IMR-90 (cell line): Measurements from ENCODE around the gene IFNA17. TPM values are rescaled to one million over a fixed set of nuclear protein-coding genes. Genes with fewer than 3 reads are reported as not detected.

Experiments
- ATAC-seq: fragments of 200-7000 bp; cut with Tn5 transposase; 2 replicates; pipeline ENCODE4 v1.9.1; 2020; ENCODE audit warnings: low read depth, mild to moderate bottlenecking, moderate library complexity
- Bru-seq: library from RNA; stranded (reverse); fragments of 400-500 nt; gene quantifications from one replicate; lab custom pipeline; 2021; lab: Mats Ljungman, UMichigan
- BruChase-seq, 2 experiments: library from RNA; stranded (reverse); fragments of 400-500 nt; gene quantifications; one replicate each; lab custom pipeline; 2021; lab: Mats Ljungman, UMichigan
- BruUV-seq: library from RNA; stranded (reverse); fragments of 400-500 nt; replicated peaks from 2 replicates; lab custom pipeline; 2021; lab: Mats Ljungman, UMichigan
- CTCF ChIA-PET: fragments of 300-600 bp; formaldehyde crosslinking; extraction: SDS; loops from one replicate; lab custom pipeline; 2021; ENCODE audit warnings: antibody characterized with exemption; lab: Yijun Ruan, JAX
- POLR2A ChIA-PET: fragments of 300-600 bp; sonication (Branson Sonifier 250); formaldehyde crosslinking; loops from one replicate; lab custom pipeline; 2022; ENCODE audit warnings: antibody characterized with exemption; ENCODE audit not compliant: unreplicated experiment; lab: Charles Lee
- DNase-seq: peaks from one replicate; pipeline ENCODE4 v3.0.0; 2013
- H2AFZ ChIP-seq: replicated peaks from 2 replicates; pipeline ENCODE3; 2013; ENCODE audit warnings: low read length, mild to moderate bottlenecking; ENCODE audit not compliant: poor library complexity
- H2AK5ac ChIP-seq: 2 replicates; pipeline ENCODE4 v1.6.1; 2013; ENCODE audit warnings: low read depth, low read length, inconsistent platforms
- H2AK9ac ChIP-seq: replicated peaks from 2 replicates; pipeline ENCODE3; 2013; ENCODE audit warnings: mild to moderate bottlenecking, low read depth, low read length, moderate library complexity; ENCODE audit not compliant: poor library complexity
- H2BK120ac ChIP-seq: 2 replicates; pipeline ENCODE4 v1.6.1; 2013; ENCODE audit warnings: low read depth, low read length, inconsistent platforms
- H2BK15ac ChIP-seq: 3 replicates; pipeline ENCODE4 v1.6.1; 2013; ENCODE audit warnings: low read depth, low read length, inconsistent platforms
- H2BK20ac ChIP-seq: 2 replicates; pipeline ENCODE4 v1.6.1; 2013; ENCODE audit warnings: low read depth, mild to moderate bottlenecking, inconsistent platforms, low read length, moderate library complexity
- H2BK5ac ChIP-seq: 2 replicates; pipeline ENCODE4 v1.6.1; 2013; ENCODE audit warnings: mild to moderate bottlenecking, low read depth, low read length, inconsistent platforms; ENCODE audit not compliant: poor library complexity, severe bottlenecking
- H3K14ac ChIP-seq: replicated peaks from 2 replicates; pipeline ENCODE4 v1.6.1; 2013; ENCODE audit warnings: low read depth, low read length, inconsistent platforms
- H3K18ac ChIP-seq: 2 replicates; pipeline ENCODE4 v1.6.1; 2013; ENCODE audit warnings: low read depth, low read length, control low read depth
- H3K23ac ChIP-seq: 2 replicates; pipeline ENCODE4 v1.6.1; 2013; ENCODE audit warnings: low read depth, low read length, inconsistent platforms
- H3K27ac ChIP-seq: 2 replicates; pipeline ENCODE4 v1.5.1; 2013; ENCODE audit warnings: mild to moderate bottlenecking, control low read depth, low read length; ENCODE audit not compliant: insufficient read depth
- H3K27me3 ChIP-seq: 2 replicates; pipeline ENCODE4 v1.6.1; 2013; ENCODE audit warnings: low read length; ENCODE audit not compliant: control insufficient read depth, insufficient read depth
- H3K36me3 ChIP-seq: 2 replicates; pipeline ENCODE4 v1.6.1; 2013; ENCODE audit warnings: low read length, mixed read lengths; ENCODE audit not compliant: control insufficient read depth, insufficient read depth
- H3K4ac ChIP-seq: 2 replicates; pipeline ENCODE4 v1.6.1; 2013; ENCODE audit warnings: low read depth, low read length, inconsistent platforms
- H3K4me1 ChIP-seq: 2 replicates; pipeline ENCODE4 v1.6.1; 2013; ENCODE audit warnings: low read length, mixed read lengths; ENCODE audit not compliant: control insufficient read depth, insufficient read depth
- H3K4me2 ChIP-seq: 2 replicates; pipeline ENCODE4 v1.6.1; 2013; ENCODE audit warnings: low read depth, mild to moderate bottlenecking, control low read depth, low read length, moderate library complexity
- H3K4me3 ChIP-seq: 2 replicates; pipeline ENCODE4 v1.5.1; 2013; ENCODE audit warnings: low read depth, mild to moderate bottlenecking, control low read depth, low read length, moderate library complexity; ENCODE audit not compliant: insufficient read depth
- H3K56ac ChIP-seq: 2 replicates; pipeline ENCODE4 v1.6.1; 2013; ENCODE audit warnings: low read length, inconsistent platforms; ENCODE audit not compliant: insufficient read depth; ENCODE audit errors: extremely low read depth
- H3K79me1 ChIP-seq, 2 experiments: 2 replicates each; pipeline ENCODE4 v1.6.1; 2013; ENCODE audit warnings: low read length in 2 of 2, inconsistent platforms in 1 of 2, low read depth in 1 of 2
- H3K9ac ChIP-seq: 2 replicates; pipeline ENCODE4 v1.6.1; 2013; ENCODE audit warnings: low read depth, low read length, control low read depth
- H3K9me1 ChIP-seq: 2 replicates; pipeline ENCODE4 v1.6.1; 2013; ENCODE audit warnings: low read length, inconsistent platforms; ENCODE audit not compliant: insufficient read depth
- H3K9me3 ChIP-seq: 2 replicates; pipeline ENCODE4 v1.6.1; 2013; ENCODE audit warnings: low read length; ENCODE audit not compliant: control insufficient read depth, insufficient read depth
- H4K20me1 ChIP-seq: 2 replicates; pipeline ENCODE4 v1.6.1; 2013; ENCODE audit warnings: low read length, inconsistent platforms; ENCODE audit not compliant: insufficient read depth
- H4K5ac ChIP-seq: 2 replicates; pipeline ENCODE4 v1.6.1; 2013; ENCODE audit warnings: mild to moderate bottlenecking, low read depth, low read length, control low read depth
- H4K8ac ChIP-seq, 2 experiments: 2 replicates each; pipeline ENCODE4 v1.6.1; 2013; ENCODE audit warnings: low read depth in 2 of 2, low read length in 2 of 2, control low read depth in 1 of 2, inconsistent platforms in 1 of 2
- H4K91ac ChIP-seq: 2 replicates; pipeline ENCODE4 v1.6.1; 2013; ENCODE audit warnings: low read depth, low read length, inconsistent platforms; ENCODE audit not compliant: insufficient read depth
- BHLHE40 ChIP-seq: fragments of 150-350 bp; IDR thresholded peaks from 2 replicates; pipeline ENCODE4 v1.6.1; 2016; ENCODE audit warnings: mild to moderate bottlenecking, low read depth, low read length
- CEBPB ChIP-seq: IDR thresholded peaks from 2 replicates; pipeline ENCODE4 v1.6.1; 2012; ENCODE audit warnings: low read depth, low read length, improper control_type of control experiment
- CHD1 ChIP-seq: IDR thresholded peaks from 2 replicates; pipeline ENCODE4 v1.6.1; 2012; ENCODE audit warnings: low read depth, low read length, improper control_type of control experiment
- MAZ ChIP-seq: IDR thresholded peaks from 2 replicates; pipeline ENCODE4 v1.6.1; 2012; ENCODE audit warnings: low read depth, mild to moderate bottlenecking, low read length, improper control_type of control experiment, moderate library complexity, borderline replicate concordance
- WGBS, 2 experiments: methylation state at CpG; one replicate each; pipeline versions ENCODE4 v1.1.5 to v1.1.7; 2013; ENCODE audit warnings: missing lambda C conversion rate in 2 of 2; ENCODE audit not compliant: insufficient read length in 1 of 2; ENCODE audit errors: extremely low coverage in 2 of 2; 5-methylcytosine and 5-hydroxymethylcytosine counted together
- dilution Hi-C: fragments of 300-500 bp; cut with HindIII; formaldehyde crosslinking; loops from one replicate; pipeline ENCODE4 v1.14.3; 2018; ENCODE audit warnings: low sequenced_read_pairs; ENCODE audit not compliant: unreplicated experiment
- in situ Hi-C: fragments of 300-500 bp; cut with MboI; formaldehyde crosslinking; loops from 3 replicates; pipeline ENCODE4 v1.14.3; 2019; ENCODE audit warnings: low sequenced_read_pairs, inconsistent platforms, mixed read lengths
- intact Hi-C: fragments of 100-400 bp; cut with micrococcal nuclease; formaldehyde crosslinking; loops from 2 replicates; pipeline ENCODE4 v1.10.0; 2022
- long read RNA-seq: library from polyadenylated mRNA; unstranded; transcript quantifications from one replicate; pipeline ENCODE4 v2.0.0, GENCODE V29; 2021; ENCODE audit not compliant: unreplicated experiment
- polyA plus RNA-seq, 3 experiments: library from polyadenylated mRNA; depleted of rRNA; stranded (reverse); fragments of >200 nt; gene quantifications; 2 replicates each; pipeline ENCODE4 v1.2.3, GENCODE V29; 2012; ENCODE audit warnings: low replicate concordance in 1 of 3
- total RNA-seq: library from RNA; depleted of rRNA; stranded (reverse); fragments of >200 nt; gene quantifications from 2 replicates; pipeline ENCODE4 v1.2.3, GENCODE V29; 2012; rRNA removed
- TF ChIP-seq, protein P1 (sequence below): conservative IDR thresholded peaks from 2 replicates; pipeline ENCODE4 v1.5.1; 2012; ENCODE audit warnings: mild to moderate bottlenecking, low read depth, low read length, improper control_type of control experiment
- TF ChIP-seq, protein P2 (sequence below): fragments of 150-350 bp; IDR thresholded peaks from 2 replicates; pipeline ENCODE4 v1.6.1; 2017; ENCODE audit warnings: mild to moderate bottlenecking, antibody characterized with exemption, low read length, low read depth

IFNA17 gene
- not detected in 2 replicates for total RNA-seq
- not detected in 2 replicates for polyA plus RNA-seq (2012; rRNA removed)
- not detected in 2 replicates for polyA plus RNA-seq (2012; cell fraction: cytosol; rRNA removed)
- polyA plus RNA-seq (2012; cell fraction: nucleus; rRNA removed; ENCODE audit: low replicate concordance) = not detected in 2 replicates
- not detected for Bru-seq, nascent RNA
- BruChase-seq, experiment 1, labeled RNA remaining after a 6-hour chase = not detected
- not detected for BruChase-seq, experiment 2, labeled RNA remaining after a 2-hour chase
- long read RNA-seq = 0 reads

DNA sequence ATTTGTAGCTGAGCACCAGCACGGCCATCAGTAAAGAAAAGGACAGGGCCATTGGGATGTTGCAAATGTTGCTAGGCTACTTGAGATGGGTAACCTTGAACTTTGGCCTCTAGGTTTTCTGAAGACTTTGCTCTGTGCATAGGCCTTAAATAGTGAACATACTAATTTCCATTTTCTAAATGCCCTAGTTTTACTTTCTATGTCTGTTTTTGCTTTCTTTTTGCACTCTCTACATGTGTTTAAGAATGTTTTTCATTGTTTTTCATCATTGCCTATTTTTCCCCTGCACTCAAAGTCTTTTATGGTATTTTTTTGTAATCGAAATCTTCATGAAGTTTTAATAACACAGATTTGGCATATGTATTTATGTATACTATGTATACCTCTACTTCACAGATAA is at the start of gene IFNA17:
IFNA17 (minus strand) TSS at position 101 of the 400 bp plus-strand sequence; CDS start at position 52, 49 bp downstream.
- DNase-seq (no peak), ATAC-seq (no peak)
- Histone ChIP-seq H3K36me3 (no peaks in the 10 kb centered on the region), H2AK9ac (no peak within 1 kb of the TSS), H3K9ac (no peak within 1 kb of the TSS), H2AK5ac (no peak within 1 kb of the TSS), H3K18ac (no peak within 1 kb of the TSS), H4K8ac (no peak within 1 kb of the TSS), H2BK120ac (no peak within 1 kb of the TSS), H3K9me1 (no peaks in the 10 kb centered on the region), H3K9me3 (no peaks in the 10 kb centered on the region), H3K4me3 (no peak within 1 kb of the TSS), H3K79me1 (no peaks in the 10 kb centered on the region), H2BK15ac (no peak within 1 kb of the TSS), H3K27me3 (no peaks in the 10 kb centered on the region), H2BK5ac (no peak within 1 kb of the TSS), H3K4me2 (no peak within 1 kb of the TSS), H3K56ac (no peak within 1 kb of the TSS), H2BK20ac (no peak within 1 kb of the TSS), H3K23ac (no peak within 1 kb of the TSS), H4K20me1 (no peaks in the 10 kb centered on the region), H2AFZ (no peak within 1 kb of the TSS), H3K14ac (no peak within 1 kb of the TSS), H4K91ac (no peak within 1 kb of the TSS), H3K4ac (no peak within 1 kb of the TSS), H3K4me1 (no peaks in the 10 kb centered on the region), H3K27ac (no peak within 1 kb of the TSS), H4K5ac (no peak within 1 kb of the TSS)
- TF ChIP-seq MAZ (no peak), CEBPB (no peak), BHLHE40 (no peak), CHD1 (no peak)
- TF ChIP-seq, protein P1, sequence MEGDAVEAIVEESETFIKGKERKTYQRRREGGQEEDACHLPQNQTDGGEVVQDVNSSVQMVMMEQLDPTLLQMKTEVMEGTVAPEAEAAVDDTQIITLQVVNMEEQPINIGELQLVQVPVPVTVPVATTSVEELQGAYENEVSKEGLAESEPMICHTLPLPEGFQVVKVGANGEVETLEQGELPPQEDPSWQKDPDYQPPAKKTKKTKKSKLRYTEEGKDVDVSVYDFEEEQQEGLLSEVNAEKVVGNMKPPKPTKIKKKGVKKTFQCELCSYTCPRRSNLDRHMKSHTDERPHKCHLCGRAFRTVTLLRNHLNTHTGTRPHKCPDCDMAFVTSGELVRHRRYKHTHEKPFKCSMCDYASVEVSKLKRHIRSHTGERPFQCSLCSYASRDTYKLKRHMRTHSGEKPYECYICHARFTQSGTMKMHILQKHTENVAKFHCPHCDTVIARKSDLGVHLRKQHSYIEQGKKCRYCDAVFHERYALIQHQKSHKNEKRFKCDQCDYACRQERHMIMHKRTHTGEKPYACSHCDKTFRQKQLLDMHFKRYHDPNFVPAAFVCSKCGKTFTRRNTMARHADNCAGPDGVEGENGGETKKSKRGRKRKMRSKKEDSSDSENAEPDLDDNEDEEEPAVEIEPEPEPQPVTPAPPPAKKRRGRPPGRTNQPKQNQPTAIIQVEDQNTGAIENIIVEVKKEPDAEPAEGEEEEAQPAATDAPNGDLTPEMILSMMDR = no peak
- TF ChIP-seq, protein P2, sequence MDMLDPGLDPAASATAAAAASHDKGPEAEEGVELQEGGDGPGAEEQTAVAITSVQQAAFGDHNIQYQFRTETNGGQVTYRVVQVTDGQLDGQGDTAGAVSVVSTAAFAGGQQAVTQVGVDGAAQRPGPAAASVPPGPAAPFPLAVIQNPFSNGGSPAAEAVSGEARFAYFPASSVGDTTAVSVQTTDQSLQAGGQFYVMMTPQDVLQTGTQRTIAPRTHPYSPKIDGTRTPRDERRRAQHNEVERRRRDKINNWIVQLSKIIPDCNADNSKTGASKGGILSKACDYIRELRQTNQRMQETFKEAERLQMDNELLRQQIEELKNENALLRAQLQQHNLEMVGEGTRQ = no peak
- no CpG with 5 or more reads among the region's 2 CpGs for WGBS, 2 experiments
- no TSS peak for BruUV-seq
- in situ Hi-C loops (no loop called here), dilution Hi-C loops (no loop called here), intact Hi-C loops (no loop called here)
- ChIA-PET POLR2A (no interaction called here), CTCF (interaction anchor here (1.7 kb wide), 1 partner anchor 167 kb away, joined by 4 read pairs; no protein-coding TSS in a partner anchor)
